H1 (cell line): ENCODE results near the gene SOX2. TPM values are rescaled to one million over a fixed set of nuclear protein-coding genes. Genes with fewer than 3 reads are reported as not detected.
A peak's percentile ranks its signal among the peaks of the same experiment; 100 is the strongest.

Source experiments
- CTCF ChIA-PET: fragments of 300-600 bp; sonication (Branson Sonifier 250); formaldehyde crosslinking; loops from one replicate; lab custom pipeline; 2021; ENCODE audit not compliant: partially characterized antibody; lab: Charles Lee
- POLR2A ChIA-PET: fragments of 300-600 bp; sonication (Branson Sonifier 250); formaldehyde crosslinking; loops from one replicate; lab custom pipeline; 2021; ENCODE audit warnings: inconsistent platforms; ENCODE audit not compliant: partially characterized antibody; lab: Charles Lee
- DNase-seq, 2 experiments: peaks; one replicate each; pipeline versions ENCODE4 v3.0.0 to v3.0.0-alpha.2; 2010 to 2022; ENCODE audit warnings: low spot score in 2 of 2, low read depth in 1 of 2, mixed read lengths in 1 of 2
- FAIRE-seq: peaks from 2 replicates; lab custom pipeline; 2011; peaks lifted over from hg19 to GRCh38; lab: Jason Lieb, UNC
- H2AFZ ChIP-seq: 2 replicates; pipeline ENCODE4 v1.8.1; 2012; ENCODE audit warnings: low read length, inconsistent platforms
- H2AK5ac ChIP-seq: 2 replicates; pipeline ENCODE4 v1.6.1; 2013; ENCODE audit warnings: low read depth, low read length
- H2BK120ac ChIP-seq: replicated peaks from 2 replicates; pipeline ENCODE3; 2013; ENCODE audit warnings: low read depth, low read length, inconsistent platforms
- H2BK12ac ChIP-seq: 2 replicates; pipeline ENCODE4 v1.6.1; 2013; ENCODE audit warnings: low read depth, low read length
- H2BK15ac ChIP-seq: 2 replicates; pipeline ENCODE4 v1.6.1; 2013; ENCODE audit warnings: low read length
- H2BK20ac ChIP-seq: 2 replicates; pipeline ENCODE4 v1.6.1; 2013; ENCODE audit warnings: low read length
- H2BK5ac ChIP-seq: 2 replicates; pipeline ENCODE4 v1.6.1; 2013; ENCODE audit warnings: low read depth, low read length
- H3K14ac ChIP-seq: 2 replicates; pipeline ENCODE4 v1.6.1; 2013; ENCODE audit warnings: inconsistent platforms; ENCODE audit not compliant: insufficient read length
- H3K18ac ChIP-seq: 2 replicates; pipeline ENCODE4 v1.6.1; 2013; ENCODE audit warnings: low read length; ENCODE audit errors: extremely low read depth
- H3K23ac ChIP-seq: 2 replicates; pipeline ENCODE4 v1.6.1; 2013; ENCODE audit warnings: inconsistent platforms; ENCODE audit not compliant: insufficient read length
- H3K23me2 ChIP-seq: 2 replicates; pipeline ENCODE4 v1.6.1; 2013; ENCODE audit warnings: low read depth, low read length
- H3K27ac ChIP-seq: 2 replicates; pipeline ENCODE4 v1.6.1; 2011; ENCODE audit warnings: low read depth, low read length, inconsistent platforms
- H3K27me3 ChIP-seq, 4 experiments: replicated peaks in 1 of 4; 1 replicate in 1 of 4; 2 replicates in 3 of 4; pipeline versions ENCODE4 v1.6.1 to v1.8.1; 2011 to 2013; ENCODE audit warnings: low read length in 3 of 4, mild to moderate bottlenecking in 3 of 4, inconsistent platforms in 2 of 4, mixed read lengths in 2 of 4, moderate library complexity in 1 of 4; ENCODE audit not compliant: control insufficient read depth in 3 of 4, insufficient read depth in 3 of 4; ENCODE audit errors: extremely low read depth in 1 of 4
- H3K36me3 ChIP-seq, 4 experiments: 2 replicates each; pipeline versions ENCODE4 v1.6.1 to v1.8.1; 2011 to 2013; ENCODE audit warnings: mild to moderate bottlenecking in 4 of 4, low read length in 3 of 4, moderate library complexity in 2 of 4, control low read depth in 1 of 4, inconsistent platforms in 1 of 4; ENCODE audit not compliant: insufficient read depth in 4 of 4, control insufficient read depth in 2 of 4
- H3K4ac ChIP-seq: replicated peaks from 2 replicates; pipeline ENCODE3; 2013; ENCODE audit warnings: low read length, low read depth, mixed read lengths, inconsistent platforms; ENCODE audit not compliant: insufficient read length
- H3K4me1 ChIP-seq, 4 experiments: replicated peaks in 1 of 4; 1 replicate in 1 of 4; 2 replicates in 3 of 4; pipeline versions ENCODE4 v1.6.1 to v1.8.1; 2011 to 2013; ENCODE audit warnings: low read length in 3 of 4, inconsistent platforms in 2 of 4, mixed read lengths in 1 of 4; ENCODE audit not compliant: insufficient read depth in 4 of 4, control insufficient read depth in 3 of 4
- H3K4me2 ChIP-seq, 2 experiments: 2 replicates each; pipeline versions ENCODE4 v1.6.1 to v1.8.1; 2011 to 2013; ENCODE audit warnings: low read depth in 2 of 2, low read length in 2 of 2, control low read depth in 1 of 2, inconsistent platforms in 1 of 2, mild to moderate bottlenecking in 1 of 2; ENCODE audit not compliant: insufficient read depth in 1 of 2
- H3K4me3 ChIP-seq, 4 experiments: fragments of 200-600, 300-600 bp in 1 of 4; sonication (generic), shearing (Covaris generic), sonication (Bioruptor Twin) in 1 of 4; 2 replicates each; pipeline versions ENCODE4 v1.5.1 to v1.8.1; 2011 to 2016; ENCODE audit warnings: low read length in 4 of 4, low read depth in 3 of 4, control low read depth in 2 of 4, inconsistent platforms in 2 of 4, mild to moderate bottlenecking in 2 of 4, mixed read lengths in 1 of 4, moderate library complexity in 1 of 4; ENCODE audit not compliant: insufficient read depth in 2 of 4; ENCODE audit errors: extremely low read depth in 1 of 4
- H3K56ac ChIP-seq: replicated peaks from 2 replicates; pipeline ENCODE3; 2013; ENCODE audit warnings: low read depth, mild to moderate bottlenecking, mixed read lengths, low read length, inconsistent platforms; ENCODE audit not compliant: insufficient read length
- H3K79me1 ChIP-seq: 2 replicates; pipeline ENCODE4 v1.6.1; 2013; ENCODE audit warnings: low read depth, low read length, control low read depth
- H3K79me2 ChIP-seq, 2 experiments: 2 replicates each; pipeline versions ENCODE4 v1.6.1 to v1.8.1; 2012 to 2013; ENCODE audit warnings: low read length in 2 of 2, mild to moderate bottlenecking in 2 of 2, inconsistent platforms in 1 of 2; ENCODE audit not compliant: insufficient read depth in 2 of 2, control insufficient read depth in 1 of 2
- H3K9ac ChIP-seq, 4 experiments: replicated peaks in 1 of 4; 1 replicate in 1 of 4; 2 replicates in 3 of 4; pipeline versions ENCODE4 v1.6.1 to v1.8.1; 2011 to 2013; ENCODE audit warnings: low read depth in 3 of 4, low read length in 3 of 4, control low read depth in 2 of 4, mild to moderate bottlenecking in 2 of 4, moderate library complexity in 2 of 4, inconsistent platforms in 1 of 4; ENCODE audit errors: extremely low read depth in 1 of 4
- H3K9me3 ChIP-seq, 2 experiments: 2 replicates each; pipeline versions ENCODE4 v1.6.1 to v1.8.1; 2012 to 2013; ENCODE audit warnings: mild to moderate bottlenecking in 2 of 2, moderate library complexity in 2 of 2, control low read depth in 1 of 2, inconsistent platforms in 1 of 2, low read depth in 1 of 2, low read length in 1 of 2, mixed read lengths in 1 of 2; ENCODE audit not compliant: insufficient read depth in 2 of 2
- H4K20me1 ChIP-seq, 2 experiments: replicated peaks in 1 of 2; 2 replicates each; pipeline versions ENCODE3 to v1.8.1; 2011 to 2013; ENCODE audit warnings: inconsistent platforms in 2 of 2, low read length in 2 of 2, mild to moderate bottlenecking in 1 of 2; ENCODE audit not compliant: insufficient read depth in 2 of 2, control insufficient read depth in 1 of 2
- H4K5ac ChIP-seq: 2 replicates; pipeline ENCODE4 v1.6.1; 2013; ENCODE audit warnings: low read length, low read depth, mixed read lengths, inconsistent platforms; ENCODE audit not compliant: insufficient read length
- H4K8ac ChIP-seq: 2 replicates; pipeline ENCODE4 v1.8.0; 2013; ENCODE audit warnings: mild to moderate bottlenecking, moderate library complexity, low read length, inconsistent platforms; ENCODE audit not compliant: insufficient read depth; ENCODE audit errors: extremely low read depth
- H4K91ac ChIP-seq: replicated peaks from 2 replicates; pipeline ENCODE3; 2013; ENCODE audit warnings: low read length, mixed read lengths, inconsistent platforms; ENCODE audit not compliant: insufficient read length
- POLR2A ChIP-seq, 2 experiments: IDR thresholded peaks; 1 replicate in 1 of 2; 2 replicates in 1 of 2; pipeline ENCODE4 v1.6.1; 2011; ENCODE audit warnings: low read depth in 2 of 2, low read length in 2 of 2, mild to moderate bottlenecking in 2 of 2; ENCODE audit errors: control extremely low read depth in 1 of 2
- SRF ChIP-seq: IDR thresholded peaks from 2 replicates; pipeline ENCODE4 v1.6.1; 2011; ENCODE audit warnings: mild to moderate bottlenecking, low read depth, low read length, moderate library complexity
- WGBS, 2 experiments: shearing (Covaris generic) in 1 of 2; methylation state at CpG; one replicate each; pipeline versions ENCODE4 v1.1.6 to v1.1.7; 2013 to 2015; ENCODE audit warnings: low lambda C conversion rate in 2 of 2, mixed read lengths in 2 of 2, inconsistent platforms in 1 of 2, low coverage in 1 of 2, missing lambda C conversion rate in 1 of 2; ENCODE audit not compliant: insufficient replicate concordance in 2 of 2, insufficient coverage in 1 of 2, insufficient read length in 1 of 2; ENCODE audit errors: extremely low coverage in 1 of 2, missing lambda C conversion rate in 1 of 2; 5-methylcytosine and 5-hydroxymethylcytosine counted together
- polyA plus RNA-seq, 7 experiments: library from polyadenylated mRNA; depleted of rRNA in 3 of 7; stranded (reverse) in 5 of 7; unstranded in 2 of 7; fragments of >200 nt in 5 of 7; fragments of 200-250 nt in 2 of 7; gene quantifications; 1 replicate in 5 of 7; 2 replicates in 1 of 7; 4 replicates in 1 of 7; pipeline versions ENCODE4 v1.2.1 to v1.2.3, GENCODE V29; 2011 to 2013; ENCODE audit warnings: missing spikeins in 2 of 7, mixed read lengths in 2 of 7
- total RNA-seq: library from RNA; stranded (reverse); fragmentation: NEBNext Ultra II Directional; extraction: Animal tissue kit (Norgen Biotek cat#: 25700); gene quantifications from 2 replicates; pipeline ENCODE4 v1.2.1, GENCODE V29; 2021

Gene SOX2
- total and polyA plus RNA-seq, 2 of the 8 experiments (the other 6 are each of a cell fraction or from before 2014, with no cell fraction given), result 149 to 247 TPM

DNA sequence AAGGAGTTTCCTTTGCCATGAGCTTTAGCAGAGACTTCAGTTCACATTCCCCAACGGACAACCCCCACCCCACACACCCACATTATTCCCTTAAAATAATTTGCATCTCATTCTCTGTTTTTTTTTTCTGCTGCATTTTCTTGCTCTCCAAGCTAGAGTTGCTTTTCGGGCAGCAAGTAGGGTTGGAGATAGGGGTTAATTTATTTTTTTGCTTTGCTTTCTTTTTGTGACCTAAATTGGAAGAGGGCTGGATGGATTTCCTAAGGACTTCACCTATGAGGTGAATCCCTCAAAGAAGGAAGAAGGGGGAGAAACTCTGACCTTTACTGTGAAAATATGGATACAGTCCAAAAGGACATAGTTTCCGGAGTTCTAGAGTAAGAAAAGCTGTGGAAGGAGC lies 6.6 kb downstream of the SOX2 start:
- H3K79me2 ChIP-seq, result peaks cover under 1 to 85% of the 10 kb centered on the region in 2 experiments
- no peak overlapping the region for H2BK120ac ChIP-seq
- no peak overlapping the region for H3K23ac ChIP-seq
- no peak overlapping the region for H3K14ac ChIP-seq
- no peak overlapping the region for H4K8ac ChIP-seq
- H4K5ac ChIP-seq, result no peak overlapping the region
- peaks cover 14 to 29% (median 22%) of the 10 kb centered on the region in 4 experiments for H3K4me1 ChIP-seq
- no peak for FAIRE-seq
- no peak overlapping the region for H3K9ac ChIP-seq
- CTCF ChIA-PET, result interaction anchor here (0.5 to 4.7 kb wide), 10 partner anchors 9 to 748 kb away, joined by 3 to 23 read pairs (median 3); no protein-coding TSS in a partner anchor
- H4K91ac ChIP-seq, result no peak overlapping the region
- H2BK15ac ChIP-seq, result no peak overlapping the region
- H3K18ac ChIP-seq, result peak overlapping the region; percentile 21; the same call in 1 of the 2 replicates
- H2AFZ ChIP-seq, result no peak overlapping the region
- H3K27me3 ChIP-seq, result peaks cover 0 to 1% (median under 1%) of the 10 kb centered on the region in 4 experiments; a peak in 2 of 7 replicates
- peak overlapping the region; percentile 70 to 89; a peak in 3 of 4 replicates for H3K4me2 ChIP-seq
- no peak overlapping the region; the same call in 1 of the 2 replicates for H2BK12ac ChIP-seq
- H2BK5ac ChIP-seq, result no peak overlapping the region
- H2AK5ac ChIP-seq, result no peak overlapping the region
- no peaks in the 10 kb centered on the region for H3K9me3 ChIP-seq
- WGBS, 2 experiments, result 48% methylated on average over 3 of the region's 3 CpGs; no CpG with 5 or more reads in 1 of the 2 experiments
- H3K23me2 ChIP-seq, result no peaks in the 10 kb centered on the region; the same call in 1 of the 2 replicates
- H3K27ac ChIP-seq, result no peak overlapping the region
- H3K4me3 ChIP-seq, result peak overlapping the region; percentile 32 to 98 (median 65); a peak in 5 of 8 replicates
- no peaks in the 10 kb centered on the region for H4K20me1 ChIP-seq
- POLR2A ChIA-PET, result interaction anchor here (0.9 to 5.0 kb wide), 8 partner anchors 10 to 176 kb away, joined by 3 to 72 read pairs (median 4); no protein-coding TSS in a partner anchor
- peaks cover 0 to 59% (median 7%) of the 10 kb centered on the region in 4 experiments; a peak in 4 of 8 replicates for H3K36me3 ChIP-seq
- peak in 1 of 2 experiments; percentile 8; a peak in 1 of 3 replicates for TF ChIP-seq POLR2A (IDR thresholded peaks at IDR 0.05; ENCODE audit: control extremely low read depth in 1 of 2, low read depth in 2 of 2, low read length in 2 of 2)
- TF ChIP-seq SRF, result no peak
- no peak overlapping the region for H3K56ac ChIP-seq
- no peak overlapping the region for H2BK20ac ChIP-seq
- H3K79me1 ChIP-seq, result peaks cover 3% of the 10 kb centered on the region
- DNase-seq, result no peak
- no peak overlapping the region for H3K4ac ChIP-seq
